ENCODE measurements around the gene DPAGT1. TPM values are rescaled to one million over a fixed set of nuclear protein-coding genes. Genes with fewer than 3 reads are reported as not detected.

DPAGT1 gene
- total RNA-seq, 4 donors from 2014 or later: 10.7 to 28.1 (median 21.4) TPM

- Histone ChIP-seq H3K9me3 (no peaks in the 10 kb centered on the region), H3K4me1 (peaks cover 2 to 24% (median 6%) of the 10 kb centered on the region in 3 donors), H3K27ac (no peak overlapping the region), H3K36me3 (peaks cover 0 to 35% of the 10 kb centered on the region in 2 donors), H3K27me3 (no peaks in the 10 kb centered on the region), H3K4me3 (no peak overlapping the region)
- WGBS, 2 donors (ENCODE audit: low coverage in 1 of 2): 87 to 100% methylated on average over 1 of the region's 1 CpG
- TF ChIP-seq EP300 (IDR thresholded peaks at IDR 0.05) (no peak), POLR2A (IDR thresholded peaks at IDR 0.05) (no peak), POLR2AphosphoS5 (IDR thresholded peaks at IDR 0.05) (no peak)
- TF ChIP-seq, protein P1, sequence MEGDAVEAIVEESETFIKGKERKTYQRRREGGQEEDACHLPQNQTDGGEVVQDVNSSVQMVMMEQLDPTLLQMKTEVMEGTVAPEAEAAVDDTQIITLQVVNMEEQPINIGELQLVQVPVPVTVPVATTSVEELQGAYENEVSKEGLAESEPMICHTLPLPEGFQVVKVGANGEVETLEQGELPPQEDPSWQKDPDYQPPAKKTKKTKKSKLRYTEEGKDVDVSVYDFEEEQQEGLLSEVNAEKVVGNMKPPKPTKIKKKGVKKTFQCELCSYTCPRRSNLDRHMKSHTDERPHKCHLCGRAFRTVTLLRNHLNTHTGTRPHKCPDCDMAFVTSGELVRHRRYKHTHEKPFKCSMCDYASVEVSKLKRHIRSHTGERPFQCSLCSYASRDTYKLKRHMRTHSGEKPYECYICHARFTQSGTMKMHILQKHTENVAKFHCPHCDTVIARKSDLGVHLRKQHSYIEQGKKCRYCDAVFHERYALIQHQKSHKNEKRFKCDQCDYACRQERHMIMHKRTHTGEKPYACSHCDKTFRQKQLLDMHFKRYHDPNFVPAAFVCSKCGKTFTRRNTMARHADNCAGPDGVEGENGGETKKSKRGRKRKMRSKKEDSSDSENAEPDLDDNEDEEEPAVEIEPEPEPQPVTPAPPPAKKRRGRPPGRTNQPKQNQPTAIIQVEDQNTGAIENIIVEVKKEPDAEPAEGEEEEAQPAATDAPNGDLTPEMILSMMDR (IDR thresholded peaks at IDR 0.05): no peak
- ATAC-seq: no peak
Observed at GRCh38 chr11:119118946-119119345, 17.3 kb upstream of the DPAGT1 start.

- no peak overlapping the region for H3K27ac ChIP-seq
- no peak for ATAC-seq
- peaks cover 0 to 36% of the 10 kb centered on the region in 2 donors for H3K36me3 ChIP-seq
- H3K9me3 ChIP-seq: no peaks in the 10 kb centered on the region
- no peaks in the 10 kb centered on the region for H3K27me3 ChIP-seq
- peaks cover 2 to 23% (median 6%) of the 10 kb centered on the region in 3 donors for H3K4me1 ChIP-seq
- WGBS, 2 donors (ENCODE audit: low coverage in 1 of 2): 87 to 98% methylated on average over 5 of the region's 5 CpGs
- TF ChIP-seq, protein P1 (IDR thresholded peaks at IDR 0.05): no peak
- no peak for TF ChIP-seq EP300 (IDR thresholded peaks at IDR 0.05)
- TF ChIP-seq POLR2AphosphoS5 (IDR thresholded peaks at IDR 0.05): no peak
- TF ChIP-seq POLR2A (IDR thresholded peaks at IDR 0.05): no peak
- no peak overlapping the region for H3K4me3 ChIP-seq
Observed at GRCh38 chr11:119118227-119118626, 16.6 kb upstream of the DPAGT1 start.

GRCh38 chr11:119117004-119117706 lies 15.5 kb upstream of the DPAGT1 start:
- Histone ChIP-seq H3K4me1 (peaks cover 0 to 12% (median under 1%) of the 10 kb centered on the region in 3 donors), H3K4me3 (no peak overlapping the region), H3K36me3 (peaks cover 0 to 47% of the 10 kb centered on the region in 2 donors), H3K9me3 (no peaks in the 10 kb centered on the region), H3K27me3 (no peaks in the 10 kb centered on the region), H3K27ac (no peak overlapping the region)
- TF ChIP-seq POLR2A (IDR thresholded peaks at IDR 0.05): no peak
- TF ChIP-seq EP300 (IDR thresholded peaks at IDR 0.05): no peak
- TF ChIP-seq, protein P1 (IDR thresholded peaks at IDR 0.05): no peak
- TF ChIP-seq POLR2AphosphoS5 (IDR thresholded peaks at IDR 0.05): no peak
- ATAC-seq: no peak
- WGBS, 2 donors (ENCODE audit: low coverage in 1 of 2): 93% methylated on average over 3 of the region's 3 CpGs; no CpG with 5 or more reads in 1 of the 2 donors

DNA sequence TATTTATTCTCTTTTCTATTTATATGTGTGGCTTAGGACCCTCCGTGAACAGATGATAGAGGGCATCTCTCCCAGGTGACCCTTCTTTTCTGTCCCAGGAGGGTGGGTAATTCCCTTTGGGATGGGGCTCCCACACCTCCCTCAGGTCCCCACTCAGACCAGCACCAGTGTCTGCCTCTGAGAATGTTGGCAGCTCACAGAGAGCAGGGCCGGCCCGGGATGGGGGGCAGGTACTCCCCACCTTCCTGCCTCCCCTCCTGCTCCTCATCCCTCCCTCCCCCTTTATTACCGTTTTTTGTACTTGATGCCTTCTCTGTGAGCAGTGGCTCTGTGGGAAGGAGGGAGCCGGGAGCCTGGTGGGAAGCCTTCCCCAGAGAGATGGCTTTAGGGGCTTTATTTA lies 14.9 kb upstream of the DPAGT1 start:
- 67 to 100% methylated on average over 1 to 3 of the region's 5 CpGs for WGBS, 2 donors (ENCODE audit: low coverage in 1 of 2)
- Histone ChIP-seq H3K4me1 (peaks cover 0 to 8% (median 0%) of the 10 kb centered on the region in 3 donors), H3K27me3 (no peaks in the 10 kb centered on the region), H3K27ac (peak overlapping the region in 1 of 4 donors; percentile 20), H3K9me3 (no peaks in the 10 kb centered on the region), H3K4me3 (no peak overlapping the region), H3K36me3 (peaks cover 0 to 52% of the 10 kb centered on the region in 2 donors)
- ATAC-seq: no peak
- no peak for TF ChIP-seq POLR2A (IDR thresholded peaks at IDR 0.05)
- TF ChIP-seq POLR2AphosphoS5 (IDR thresholded peaks at IDR 0.05): no peak
- TF ChIP-seq, protein P1 (IDR thresholded peaks at IDR 0.05): no peak
- no peak for TF ChIP-seq EP300 (IDR thresholded peaks at IDR 0.05)

DNA sequence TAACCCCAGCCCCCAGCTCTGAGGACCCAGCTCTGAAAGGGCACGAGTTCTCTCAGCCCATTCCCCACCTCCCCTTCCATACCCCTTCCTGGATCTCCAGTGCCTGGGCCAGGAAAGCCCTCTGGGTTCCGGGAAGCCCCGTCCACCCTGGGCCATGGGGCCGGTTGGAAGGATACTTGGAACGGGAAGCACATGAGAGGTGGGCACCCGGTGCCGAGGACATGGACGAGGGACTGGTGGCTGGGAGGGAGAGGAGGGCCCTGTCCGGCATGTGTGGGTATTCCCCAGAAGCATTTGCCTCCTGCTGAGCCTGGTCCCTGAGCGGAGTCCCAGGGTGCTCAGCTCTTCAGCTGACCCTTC lies 14.6 kb upstream of the DPAGT1 start:
- H3K27ac ChIP-seq: peak overlapping the region in 2 of 4 donors; percentile 11 to 20
- H3K4me1 ChIP-seq: peaks cover 0 to 8% (median 0%) of the 10 kb centered on the region in 3 donors
- ATAC-seq: no peak
- 76% methylated on average over 5 of the region's 10 CpGs; no CpG with 5 or more reads in 1 of the 2 donors for WGBS, 2 donors (ENCODE audit: low coverage in 1 of 2)
- peaks cover 0 to 56% of the 10 kb centered on the region in 2 donors for H3K36me3 ChIP-seq
- peak overlapping the region in 1 of 2 donors; percentile 12 for H3K4me3 ChIP-seq
- no peaks in the 10 kb centered on the region for H3K27me3 ChIP-seq
- no peak for TF ChIP-seq POLR2AphosphoS5 (IDR thresholded peaks at IDR 0.05)
- TF ChIP-seq POLR2A (IDR thresholded peaks at IDR 0.05): no peak
- TF ChIP-seq, protein P1 (IDR thresholded peaks at IDR 0.05): no peak
- no peak for TF ChIP-seq EP300 (IDR thresholded peaks at IDR 0.05)
- H3K9me3 ChIP-seq: no peaks in the 10 kb centered on the region
